Suprapubic skin (tissue), 4 donors: ENCODE measurements around the gene KIAA1328. TPM values are rescaled to one million over a fixed set of nuclear protein-coding genes. Genes with fewer than 3 reads are reported as not detected.

Experiments
- DNase-seq, 2 donors: peaks; one replicate each; pipeline ENCODE4 v3.0.0-alpha.2; 2019; ENCODE audit warnings: low spot score in 2 of 2
- H3K27ac ChIP-seq: fragments of 200-600 bp; sonication (generic); one replicate; pipeline ENCODE4 v1.5.1; 2019
- H3K27me3 ChIP-seq: fragments of 200-600 bp; sonication (generic); one replicate; pipeline ENCODE4 v1.5.1; 2019
- H3K36me3 ChIP-seq: fragments of 200-600 bp; sonication (generic); one replicate; pipeline ENCODE4 v1.5.1; 2019
- H3K4me1 ChIP-seq: fragments of 200-600 bp; sonication (generic); one replicate; pipeline ENCODE4 v1.5.1; 2019
- H3K4me3 ChIP-seq: fragments of 200-600 bp; sonication (generic); one replicate; pipeline ENCODE4 v1.5.1; 2019; ENCODE audit warnings: mild to moderate bottlenecking
- H3K9me3 ChIP-seq: fragments of 200-600 bp; sonication (generic); one replicate; pipeline ENCODE4 v1.5.1; 2019
- EP300 ChIP-seq: sonication (generic); formaldehyde crosslinking; IDR thresholded peaks from one replicate; pipeline ENCODE4 v1.6.1; 2017; ENCODE audit warnings: antibody characterized with exemption
- POLR2A ChIP-seq, 2 donors: fragments of 450-650 bp; IDR thresholded peaks; one replicate each; pipeline ENCODE4 v1.6.1; 2017; ENCODE audit warnings: antibody characterized with exemption in 2 of 2, mild to moderate bottlenecking in 2 of 2, moderate library complexity in 2 of 2
- POLR2AphosphoS5 ChIP-seq, 3 donors: sonication (generic); formaldehyde crosslinking; IDR thresholded peaks; one replicate each; pipeline ENCODE4 v1.6.1; 2017; ENCODE audit warnings: antibody characterized with exemption in 3 of 3
- WGBS: methylation state at CpG from one replicate; pipeline ENCODE4 v1.1.5; 2018; 5-methylcytosine and 5-hydroxymethylcytosine counted together
- total RNA-seq, 4 donors: library from RNA; depleted of rRNA; stranded (reverse); fragments of >200 nt; gene quantifications; one replicate each; pipeline ENCODE4 v1.1.0, GENCODE V29; 2016
- TF ChIP-seq, protein P1 (sequence below), 2 donors: fragments of 200-600 bp in 1 of 2; fragments of 450-650 bp in 1 of 2; sonication (generic) in 1 of 2; IDR thresholded peaks; one replicate each; pipeline ENCODE4 v1.5.1; 2016 to 2019; ENCODE audit warnings: antibody characterized with exemption in 2 of 2, mild to moderate bottlenecking in 1 of 2, moderate library complexity in 1 of 2

KIAA1328 gene
- total RNA-seq, 4 donors from 2014 or later, result 14.5 to 55.7 (median 21.6) TPM

DNA sequence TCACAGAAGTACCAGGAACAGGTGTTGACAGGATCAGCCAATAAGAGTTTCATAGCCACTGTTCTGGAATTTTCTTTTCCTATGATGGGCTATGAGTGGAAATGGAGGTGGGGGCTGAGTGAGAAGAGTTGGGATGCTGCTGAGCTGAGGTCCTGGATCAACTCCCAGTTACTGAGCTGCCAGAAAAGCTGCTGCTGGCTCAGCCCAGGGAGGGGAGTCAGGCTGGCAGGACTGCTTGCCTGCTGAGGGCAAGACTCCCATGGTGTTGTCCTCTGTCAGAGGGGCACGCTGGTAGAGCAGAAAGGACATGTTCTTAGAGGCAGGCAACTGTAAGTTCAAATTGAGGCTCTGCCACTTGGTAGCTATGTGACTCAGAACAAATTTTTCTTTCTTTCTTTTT is 11.9 kb upstream of the KIAA1328 start:
- no peaks in the 10 kb centered on the region for H3K27me3 ChIP-seq
- DNase-seq, result no peak
- WGBS, result 93% methylated on average over 1 of the region's 1 CpG
- H3K36me3 ChIP-seq, result peaks cover 30% of the 10 kb centered on the region
- H3K27ac ChIP-seq, result no peak overlapping the region
- TF ChIP-seq POLR2A (IDR thresholded peaks at IDR 0.05) (no peak), EP300 (no peak), POLR2AphosphoS5 (IDR thresholded peaks at IDR 0.05) (no peak)
- TF ChIP-seq, protein P1, sequence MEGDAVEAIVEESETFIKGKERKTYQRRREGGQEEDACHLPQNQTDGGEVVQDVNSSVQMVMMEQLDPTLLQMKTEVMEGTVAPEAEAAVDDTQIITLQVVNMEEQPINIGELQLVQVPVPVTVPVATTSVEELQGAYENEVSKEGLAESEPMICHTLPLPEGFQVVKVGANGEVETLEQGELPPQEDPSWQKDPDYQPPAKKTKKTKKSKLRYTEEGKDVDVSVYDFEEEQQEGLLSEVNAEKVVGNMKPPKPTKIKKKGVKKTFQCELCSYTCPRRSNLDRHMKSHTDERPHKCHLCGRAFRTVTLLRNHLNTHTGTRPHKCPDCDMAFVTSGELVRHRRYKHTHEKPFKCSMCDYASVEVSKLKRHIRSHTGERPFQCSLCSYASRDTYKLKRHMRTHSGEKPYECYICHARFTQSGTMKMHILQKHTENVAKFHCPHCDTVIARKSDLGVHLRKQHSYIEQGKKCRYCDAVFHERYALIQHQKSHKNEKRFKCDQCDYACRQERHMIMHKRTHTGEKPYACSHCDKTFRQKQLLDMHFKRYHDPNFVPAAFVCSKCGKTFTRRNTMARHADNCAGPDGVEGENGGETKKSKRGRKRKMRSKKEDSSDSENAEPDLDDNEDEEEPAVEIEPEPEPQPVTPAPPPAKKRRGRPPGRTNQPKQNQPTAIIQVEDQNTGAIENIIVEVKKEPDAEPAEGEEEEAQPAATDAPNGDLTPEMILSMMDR (IDR thresholded peaks at IDR 0.05), result no peak
- no peak overlapping the region for H3K4me3 ChIP-seq
- H3K4me1 ChIP-seq, result no peaks in the 10 kb centered on the region
- H3K9me3 ChIP-seq, result no peaks in the 10 kb centered on the region

DNA sequence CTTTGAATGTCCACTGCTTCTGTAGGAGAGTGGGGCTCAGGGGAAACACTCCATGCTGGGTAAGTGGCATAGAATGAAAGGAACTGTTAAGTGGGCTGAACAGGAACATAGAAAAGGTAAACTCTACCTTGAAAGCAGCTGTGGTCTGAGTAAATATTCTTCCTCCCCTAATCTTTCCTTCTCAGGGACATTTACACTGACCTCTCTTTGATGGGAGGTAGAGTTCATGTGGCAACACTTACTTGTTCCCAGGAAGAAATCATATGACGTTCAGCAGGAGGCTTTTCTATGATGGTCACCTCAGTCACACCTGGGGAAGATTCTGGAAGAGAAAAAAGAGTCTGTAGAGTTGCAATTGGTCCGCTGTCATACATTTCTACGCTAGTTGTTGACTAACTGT is 10.3 kb upstream of the KIAA1328 start:
- no peak for DNase-seq
- H3K27me3 ChIP-seq, result no peaks in the 10 kb centered on the region
- no peak overlapping the region for H3K27ac ChIP-seq
- no peaks in the 10 kb centered on the region for H3K9me3 ChIP-seq
- peaks cover 21% of the 10 kb centered on the region for H3K36me3 ChIP-seq
- no peak overlapping the region for H3K4me3 ChIP-seq
- H3K4me1 ChIP-seq, result no peaks in the 10 kb centered on the region
- no peak for TF ChIP-seq EP300
- no peak for TF ChIP-seq POLR2AphosphoS5 (IDR thresholded peaks at IDR 0.05)
- TF ChIP-seq, protein P1 (IDR thresholded peaks at IDR 0.05), result no peak
- TF ChIP-seq POLR2A (IDR thresholded peaks at IDR 0.05), result no peak
- WGBS, result 78% methylated on average over 3 of the region's 3 CpGs

DNA sequence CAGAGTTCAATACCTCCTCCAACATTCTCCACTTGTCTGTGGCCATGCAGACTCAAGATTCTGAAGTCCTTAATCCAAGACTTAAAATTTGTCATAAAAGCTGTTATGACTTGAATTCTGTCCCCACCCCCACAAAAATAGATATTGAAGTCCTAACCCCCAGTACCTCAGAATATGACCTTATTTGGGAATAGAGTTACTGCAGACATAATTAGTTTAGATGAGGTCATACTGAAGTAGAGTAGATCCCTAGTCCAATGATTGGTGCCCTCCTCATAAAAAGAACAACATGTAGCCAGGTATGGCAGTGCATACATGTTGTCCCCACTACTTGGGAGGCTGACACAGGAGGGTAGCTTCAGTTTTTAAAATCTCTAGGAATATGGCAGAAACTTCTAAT is 9.3 kb upstream of the KIAA1328 start:
- no peak overlapping the region for H3K4me3 ChIP-seq
- no peak for DNase-seq
- no peak overlapping the region for H3K27ac ChIP-seq
- H3K36me3 ChIP-seq, result peaks cover 21% of the 10 kb centered on the region
- TF ChIP-seq POLR2AphosphoS5 (IDR thresholded peaks at IDR 0.05), result no peak
- TF ChIP-seq, protein P1 (IDR thresholded peaks at IDR 0.05), result no peak
- TF ChIP-seq POLR2A (IDR thresholded peaks at IDR 0.05), result no peak
- TF ChIP-seq EP300, result no peak
- no peaks in the 10 kb centered on the region for H3K9me3 ChIP-seq
- no peaks in the 10 kb centered on the region for H3K27me3 ChIP-seq
- H3K4me1 ChIP-seq, result no peaks in the 10 kb centered on the region

DNA sequence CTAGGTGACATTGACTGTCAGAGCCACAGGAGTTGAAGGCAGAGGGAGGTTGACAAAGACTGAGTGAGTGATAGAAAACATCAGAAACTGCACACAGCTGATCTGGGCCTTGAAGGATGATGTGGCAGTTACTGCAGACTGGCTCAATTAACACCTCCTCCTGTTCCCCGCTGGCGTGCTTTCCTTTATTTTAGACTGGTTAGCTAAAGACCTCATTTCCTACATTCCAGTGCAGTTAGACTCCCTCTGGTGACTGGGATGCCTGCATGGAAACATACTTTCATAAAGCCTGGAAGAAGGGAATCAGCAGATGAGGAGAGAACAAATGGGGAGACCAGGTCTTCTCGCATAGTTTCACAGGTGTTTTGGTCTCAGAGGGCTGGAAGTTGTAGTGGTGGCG is 7.2 kb upstream of the KIAA1328 start:
- H3K4me1 ChIP-seq, result no peaks in the 10 kb centered on the region
- peaks cover 18% of the 10 kb centered on the region for H3K36me3 ChIP-seq
- 99% methylated on average over 4 of the region's 4 CpGs for WGBS
- H3K27me3 ChIP-seq, result no peaks in the 10 kb centered on the region
- no peak overlapping the region for H3K27ac ChIP-seq
- H3K9me3 ChIP-seq, result no peaks in the 10 kb centered on the region
- H3K4me3 ChIP-seq, result no peak overlapping the region
- TF ChIP-seq, protein P1 (IDR thresholded peaks at IDR 0.05), result no peak
- TF ChIP-seq EP300 (no peak), POLR2A (IDR thresholded peaks at IDR 0.05) (no peak), POLR2AphosphoS5 (IDR thresholded peaks at IDR 0.05) (no peak)
- DNase-seq, result no peak

DNA sequence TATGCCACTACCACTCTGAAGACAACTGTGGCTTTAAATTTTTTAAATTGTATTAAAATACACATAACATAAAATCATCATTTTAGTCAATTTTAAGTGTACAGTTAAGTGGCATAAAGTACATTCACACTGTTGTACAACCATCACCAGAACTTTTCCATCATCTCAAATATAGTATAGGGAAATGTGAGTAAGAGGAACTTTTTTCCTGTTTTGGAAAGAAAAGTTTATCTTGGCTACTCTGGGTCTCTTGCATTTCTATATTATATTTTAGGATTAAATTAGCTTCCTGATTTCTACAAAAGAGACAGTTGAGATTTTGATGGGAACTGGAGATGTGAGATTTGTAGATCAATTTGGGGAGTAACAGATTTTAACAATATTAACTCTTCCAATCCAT is 3.4 kb upstream of the KIAA1328 start:
- no peaks in the 10 kb centered on the region for H3K36me3 ChIP-seq
- no peak overlapping the region for H3K27ac ChIP-seq
- no peak overlapping the region for H3K4me3 ChIP-seq
- H3K9me3 ChIP-seq, result no peaks in the 10 kb centered on the region
- no peaks in the 10 kb centered on the region for H3K27me3 ChIP-seq
- peaks cover 23% of the 10 kb centered on the region for H3K4me1 ChIP-seq
- no peak for TF ChIP-seq POLR2AphosphoS5 (IDR thresholded peaks at IDR 0.05)
- no peak for TF ChIP-seq EP300
- TF ChIP-seq, protein P1 (IDR thresholded peaks at IDR 0.05), result no peak
- no peak for TF ChIP-seq POLR2A (IDR thresholded peaks at IDR 0.05)
- no peak for DNase-seq
